ENCODE measurements around the gene NONO.
"Not testable (repeated sequence)": the region's sequence is repeated elsewhere in the genome, so short reads cannot be mapped to it uniquely, and the experiment has no call there.

NONO gene

GRCh38 chrX:71292669-71293365, 9.4 kb downstream of the NONO start:
- DNase-seq, result no peak

GRCh38 chrX:71296806-71297205, 13.4 kb downstream of the NONO start:
- DNase-seq, result no peak

- DNase-seq, result no peak
Observed at GRCh38 chrX:71298119-71298518, 14.7 kb downstream of the NONO start.

- DNase-seq, result not testable (repeated sequence)
Observed at GRCh38 chrX:71300064-71300463, 16.6 kb downstream of the NONO start.

GRCh38 chrX:71300495-71300894, 17.1 kb downstream of the NONO start:
- DNase-seq, result not testable (repeated sequence)

- no peak for DNase-seq
Observed at GRCh38 chrX:71301195-71301924, 17.9 kb downstream of the NONO start, which contains the start of gene ITGB1BP2. TSS of gene ITGB1BP2 (plus strand) at chrX:71301750. CDS start at chrX:71301807, 57 bp downstream.

GRCh38 chrX:71302461-71303213, 19.2 kb downstream of the NONO start:
- no peak for DNase-seq

GRCh38 chrX:71304561-71304960, 21.1 kb downstream of the NONO start:
- DNase-seq, result no peak

- no peak for DNase-seq
Observed at GRCh38 chrX:71315917-71316316, 32.5 kb downstream of the NONO start.

GRCh38 chrX:71316959-71317358, 33.5 kb downstream of the NONO start:
- not testable (repeated sequence) for DNase-seq

GRCh38 chrX:71320126-71320525, 36.7 kb downstream of the NONO start:
- no peak for DNase-seq

GRCh38 chrX:71321731-71322130, 38.3 kb downstream of the NONO start:
- no peak for DNase-seq

- not testable (repeated sequence) for DNase-seq
Observed at GRCh38 chrX:71324452-71324851, 41.0 kb downstream of the NONO start.

- DNase-seq, result no peak
Observed at GRCh38 chrX:71326394-71326793, 43.0 kb downstream of the NONO start.

- DNase-seq, result not testable (repeated sequence)
Observed at GRCh38 chrX:71349151-71349665, 65.8 kb downstream of the NONO start.

- not testable (repeated sequence) for DNase-seq
Observed at GRCh38 chrX:71349867-71350266, 66.4 kb downstream of the NONO start.
